HCT116 (cell line): ENCODE results near the gene MYH15. TPM values are rescaled to one million over a fixed set of nuclear protein-coding genes. Genes with fewer than 3 reads are reported as not detected.

Source experiments
- ATAC-seq: fragments of 200-7000 bp; cut with Tn5 transposase; 2 replicates; pipeline ENCODE4 v1.9.1; 2020; ENCODE audit warnings: mild to moderate bottlenecking, moderate library complexity
- BruUV-seq: library from RNA; stranded (reverse); fragments of 400-500 nt; replicated peaks from 2 replicates; lab custom pipeline; 2021; lab: Mats Ljungman, UMichigan
- CTCF ChIA-PET: fragments of 300-600 bp; sonication (Branson Sonifier 250); formaldehyde crosslinking; loops from one replicate; lab custom pipeline; 2021; ENCODE audit warnings: antibody characterized with exemption; lab: Charles Lee
- POLR2A ChIA-PET: fragments of 300-600, 350-600 bp; sonication (Branson Sonifier 250); formaldehyde crosslinking; loops from one replicate; lab custom pipeline; 2021; ENCODE audit warnings: antibody characterized with exemption; lab: Charles Lee
- RAD21 ChIA-PET, 2 experiments: fragments of 300-600 bp; sonication (Branson Sonifier 250); formaldehyde crosslinking; loops; one replicate each; lab custom pipeline; 2023; ENCODE audit warnings: low total read pairs in 2 of 2; ENCODE audit not compliant: uncharacterized antibody in 2 of 2, unreplicated experiment in 2 of 2, low non-redundant PET in 1 of 2; lab: Charles Lee
- DNase-seq: peaks from one replicate; pipeline ENCODE4 v3.0.0-alpha.2; 2010; ENCODE audit warnings: low read depth, low spot score
- H2AFZ ChIP-seq: fragments of 200-600 bp; shearing (Covaris generic), sonication (generic); 2 replicates; pipeline ENCODE4 v1.6.1; 2017; ENCODE audit warnings: low read depth, mixed run types, mixed read lengths, antibody characterized with exemption, low read length; ENCODE audit not compliant: poor library complexity, severe bottlenecking
- H3K27ac ChIP-seq: 2 replicates; pipeline ENCODE4 v1.5.1; 2012; ENCODE audit warnings: low read depth, low read length
- H3K27me3 ChIP-seq: fragments of 200-600 bp; sonication (generic); 2 replicates; pipeline ENCODE4 v1.6.1; 2016; ENCODE audit warnings: mixed run types, low read length, mixed read lengths; ENCODE audit not compliant: insufficient read depth
- H3K36me3 ChIP-seq, 2 experiments: fragments of 200-500 bp in 1 of 2; fragments of 200-600 bp in 1 of 2; sonication (Bioruptor generic) in 1 of 2; sonication (generic) in 1 of 2; 2 replicates each; pipeline versions ENCODE4 v1.5.1 to v1.6.1; 2014 to 2016; ENCODE audit warnings: low read length in 2 of 2, inconsistent platforms in 1 of 2, mixed read lengths in 1 of 2, mixed run types in 1 of 2; ENCODE audit not compliant: insufficient read depth in 2 of 2, control insufficient read depth in 1 of 2
- H3K4me1 ChIP-seq, 2 experiments: fragments of 200-600 bp in 1 of 2; sonication (generic) in 1 of 2; 2 replicates each; pipeline versions ENCODE4 v1.5.1 to v1.6.1; 2012 to 2017; ENCODE audit warnings: low read length in 2 of 2, inconsistent platforms in 1 of 2, mild to moderate bottlenecking in 1 of 2, mixed read lengths in 1 of 2, mixed run types in 1 of 2, moderate library complexity in 1 of 2; ENCODE audit not compliant: insufficient read depth in 2 of 2, control insufficient read depth in 1 of 2
- H3K4me2 ChIP-seq: fragments of 200-600 bp; sonication (generic); 2 replicates; pipeline ENCODE4 v1.6.1; 2017; ENCODE audit warnings: mixed run types, low read length, mixed read lengths
- H3K4me3 ChIP-seq, 2 experiments: fragments of 200-600 bp in 1 of 2; sonication (generic) in 1 of 2; replicated peaks in 1 of 2; 2 replicates each; pipeline ENCODE4 v1.5.1; 2011 to 2016; ENCODE audit warnings: low read length in 2 of 2, control low read depth in 1 of 2, low read depth in 1 of 2, mild to moderate bottlenecking in 1 of 2, mixed read lengths in 1 of 2, mixed run types in 1 of 2
- H3K79me2 ChIP-seq: fragments of 200-600 bp; sonication (generic); 2 replicates; pipeline ENCODE4 v1.6.1; 2017; ENCODE audit warnings: mild to moderate bottlenecking, mixed run types, low read length, moderate library complexity, mixed read lengths; ENCODE audit not compliant: insufficient read depth
- H3K9ac ChIP-seq: fragments of 200-600 bp; sonication (generic); 2 replicates; pipeline ENCODE4 v1.6.1; 2016; ENCODE audit warnings: low read length, mixed read lengths
- H3K9me2 ChIP-seq: fragments of 200-600 bp; sonication (generic), shearing (Covaris generic); 2 replicates; pipeline ENCODE4 v1.6.1; 2017; ENCODE audit warnings: mixed run types, mild to moderate bottlenecking, moderate library complexity; ENCODE audit not compliant: insufficient read depth
- H3K9me3 ChIP-seq, 2 experiments: fragments of 200-500 bp in 1 of 2; fragments of 200-600 bp in 1 of 2; sonication (Bioruptor generic) in 1 of 2; sonication (generic) in 1 of 2; 2 replicates each; pipeline ENCODE4 v1.6.1; 2014 to 2017; ENCODE audit warnings: low read length in 2 of 2, mixed read lengths in 2 of 2, inconsistent platforms in 1 of 2, low read depth in 1 of 2, mild to moderate bottlenecking in 1 of 2, mixed run types in 1 of 2, moderate library complexity in 1 of 2; ENCODE audit not compliant: control insufficient read depth in 1 of 2, insufficient read depth in 1 of 2
- H4K20me1 ChIP-seq: fragments of 200-600 bp; sonication (generic), shearing (Covaris generic); 2 replicates; pipeline ENCODE4 v1.6.1; 2017; ENCODE audit warnings: mixed run types, mild to moderate bottlenecking, moderate library complexity; ENCODE audit not compliant: insufficient read depth
- EGR1 ChIP-seq: IDR thresholded peaks from 2 replicates; pipeline ENCODE4 v1.6.1; 2012; ENCODE audit warnings: low read depth
- ELF1 ChIP-seq: IDR thresholded peaks from 2 replicates; pipeline ENCODE4 v1.6.1; 2012; ENCODE audit warnings: low read depth, borderline replicate concordance
- EZH2 ChIP-seq: fragments of 200-600 bp; sonication (generic); IDR thresholded peaks from 2 replicates; pipeline ENCODE4 v1.6.1; 2017; ENCODE audit warnings: antibody characterized with exemption, mixed run types
- FOSL1 ChIP-seq: IDR thresholded peaks from 2 replicates; pipeline ENCODE4 v1.6.1; 2012; ENCODE audit warnings: low read depth
- JUND ChIP-seq: IDR thresholded peaks from 2 replicates; pipeline ENCODE4 v1.6.1; 2012
- MAX ChIP-seq: IDR thresholded peaks from 2 replicates; pipeline ENCODE4 v1.6.1; 2012
- POLR2A ChIP-seq: IDR thresholded peaks from 2 replicates; pipeline ENCODE4 v1.7.0; 2011; ENCODE audit warnings: borderline replicate concordance; ENCODE audit not compliant: insufficient read depth, insufficient read length; ENCODE audit errors: extremely low read depth
- POLR2AphosphoS5 ChIP-seq: IDR thresholded peaks from 2 replicates; pipeline ENCODE4 v1.6.1; 2011; ENCODE audit warnings: mild to moderate bottlenecking, low read depth, low read length, moderate library complexity
- RAD21 ChIP-seq: IDR thresholded peaks from 2 replicates; pipeline ENCODE4 v1.6.1; 2012; ENCODE audit warnings: low read depth, mild to moderate bottlenecking
- SP1 ChIP-seq: IDR thresholded peaks from 2 replicates; pipeline ENCODE4 v1.6.1; 2012; ENCODE audit warnings: low read depth
- SRF ChIP-seq: IDR thresholded peaks from 2 replicates; pipeline ENCODE4 v1.6.1; 2012; ENCODE audit warnings: low read depth
- TCF7L2 ChIP-seq: IDR thresholded peaks from 2 replicates; pipeline ENCODE4 v1.7.0; 2011; ENCODE audit warnings: borderline replicate concordance, inconsistent platforms; ENCODE audit not compliant: insufficient read depth, insufficient read length; ENCODE audit errors: extremely low read depth
- YY1 ChIP-seq: IDR thresholded peaks from 2 replicates; pipeline ENCODE4 v1.6.1; 2011; ENCODE audit warnings: low read length, low read depth, moderate library complexity, mild to moderate bottlenecking; ENCODE audit not compliant: insufficient replicate concordance; ENCODE audit errors: extremely low read depth
- ZBTB33 ChIP-seq: IDR thresholded peaks from 2 replicates; pipeline ENCODE4 v1.6.1; 2011; ENCODE audit warnings: mild to moderate bottlenecking, low read length, moderate library complexity; ENCODE audit not compliant: insufficient replicate concordance; ENCODE audit errors: extremely low read depth
- ZFX ChIP-seq: fragments of 450-650 bp; IDR thresholded peaks from 2 replicates; pipeline ENCODE4 v1.6.1; 2017
- intact Hi-C: fragments of 100-400 bp; cut with micrococcal nuclease; formaldehyde crosslinking; loops from 2 replicates; pipeline ENCODE4 v1.10.0; 2022
- total RNA-seq: library from RNA; stranded (reverse); gene quantifications from one replicate; pipeline ENCODE4 v1.2.1, GENCODE V29; 2021; ENCODE audit not compliant: unreplicated experiment
- TF ChIP-seq, protein P1 (sequence below): IDR thresholded peaks from 2 replicates; pipeline ENCODE4 v1.6.1; 2012
- TF ChIP-seq, protein P2 (sequence below), 3 experiments: fragments of 200-600 bp in 1 of 3; sonication (generic) in 1 of 3; IDR thresholded peaks in 2 of 3; conservative IDR thresholded peaks in 1 of 3; 2 replicates each; pipeline ENCODE4 v1.5.1; 2012 to 2017; ENCODE audit warnings: low read depth in 2 of 3, low read length in 2 of 3, antibody characterized with exemption in 1 of 3, borderline replicate concordance in 1 of 3, control low read depth in 1 of 3, mild to moderate bottlenecking in 1 of 3, mixed read lengths in 1 of 3, mixed run types in 1 of 3, moderate library complexity in 1 of 3; ENCODE audit not compliant: insufficient read depth in 1 of 3

Gene MYH15
- total RNA-seq, 1 experiment from 2014 or later, result 11.2 TPM

GRCh38 chr3:108343491-108343890 lies 166.9 kb downstream of the MYH15 start:
- no peak overlapping the region for H3K4me3 ChIP-seq
- H3K9me2 ChIP-seq, result no peaks in the 10 kb centered on the region
- no peak overlapping the region for H3K4me2 ChIP-seq
- H2AFZ ChIP-seq, result no peak overlapping the region
- intact Hi-C loops, result no loop called here
- ChIA-PET RAD21 (no interaction called here), CTCF (no interaction called here), POLR2A (no interaction called here)
- H3K27ac ChIP-seq, result no peak overlapping the region
- no peaks in the 10 kb centered on the region for H3K79me2 ChIP-seq
- H3K4me1 ChIP-seq, result no peaks in the 10 kb centered on the region
- no peaks in the 10 kb centered on the region for H3K9me3 ChIP-seq
- no peak overlapping the region for H3K9ac ChIP-seq
- no peaks in the 10 kb centered on the region for H4K20me1 ChIP-seq
- no TSS peak for BruUV-seq
- no peaks in the 10 kb centered on the region for H3K36me3 ChIP-seq
- DNase-seq (no peak), ATAC-seq (no peak)
- TF ChIP-seq POLR2A, result no peak
- no peak for TF ChIP-seq RAD21
- TF ChIP-seq ELF1, result no peak
- no peak for TF ChIP-seq EGR1
- TF ChIP-seq TCF7L2, result no peak
- TF ChIP-seq MAX, result no peak
- TF ChIP-seq ZFX, result no peak
- no peak for TF ChIP-seq SRF
- no peak for TF ChIP-seq FOSL1
- TF ChIP-seq, protein P1, sequence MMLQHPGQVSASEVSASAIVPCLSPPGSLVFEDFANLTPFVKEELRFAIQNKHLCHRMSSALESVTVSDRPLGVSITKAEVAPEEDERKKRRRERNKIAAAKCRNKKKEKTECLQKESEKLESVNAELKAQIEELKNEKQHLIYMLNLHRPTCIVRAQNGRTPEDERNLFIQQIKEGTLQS, result no peak
- no peak for TF ChIP-seq JUND
- no peaks in the 10 kb centered on the region for H3K27me3 ChIP-seq

GRCh38 chr3:108342837-108343486 lies 167.4 kb downstream of the MYH15 start:
- Histone ChIP-seq H3K27ac (no peak overlapping the region), H3K4me1 (no peaks in the 10 kb centered on the region), H4K20me1 (no peaks in the 10 kb centered on the region), H3K4me2 (no peak overlapping the region), H3K9me2 (no peaks in the 10 kb centered on the region), H3K27me3 (no peaks in the 10 kb centered on the region), H3K9ac (no peak overlapping the region), H3K4me3 (no peak overlapping the region), H3K36me3 (no peaks in the 10 kb centered on the region), H2AFZ (no peak overlapping the region), H3K79me2 (no peaks in the 10 kb centered on the region), H3K9me3 (no peaks in the 10 kb centered on the region)
- POLR2A ChIA-PET, result no interaction called here
- BruUV-seq, result no TSS peak
- RAD21 ChIA-PET, result no interaction called here
- CTCF ChIA-PET, result no interaction called here
- intact Hi-C loops, result no loop called here
- DNase-seq (no peak), ATAC-seq (no peak)
- TF ChIP-seq EZH2 (no peak), ELF1 (no peak), POLR2AphosphoS5 (no peak), SP1 (no peak), ZBTB33 (no peak), YY1 (no peak)
- TF ChIP-seq, protein P1, result no peak
- TF ChIP-seq, protein P2, sequence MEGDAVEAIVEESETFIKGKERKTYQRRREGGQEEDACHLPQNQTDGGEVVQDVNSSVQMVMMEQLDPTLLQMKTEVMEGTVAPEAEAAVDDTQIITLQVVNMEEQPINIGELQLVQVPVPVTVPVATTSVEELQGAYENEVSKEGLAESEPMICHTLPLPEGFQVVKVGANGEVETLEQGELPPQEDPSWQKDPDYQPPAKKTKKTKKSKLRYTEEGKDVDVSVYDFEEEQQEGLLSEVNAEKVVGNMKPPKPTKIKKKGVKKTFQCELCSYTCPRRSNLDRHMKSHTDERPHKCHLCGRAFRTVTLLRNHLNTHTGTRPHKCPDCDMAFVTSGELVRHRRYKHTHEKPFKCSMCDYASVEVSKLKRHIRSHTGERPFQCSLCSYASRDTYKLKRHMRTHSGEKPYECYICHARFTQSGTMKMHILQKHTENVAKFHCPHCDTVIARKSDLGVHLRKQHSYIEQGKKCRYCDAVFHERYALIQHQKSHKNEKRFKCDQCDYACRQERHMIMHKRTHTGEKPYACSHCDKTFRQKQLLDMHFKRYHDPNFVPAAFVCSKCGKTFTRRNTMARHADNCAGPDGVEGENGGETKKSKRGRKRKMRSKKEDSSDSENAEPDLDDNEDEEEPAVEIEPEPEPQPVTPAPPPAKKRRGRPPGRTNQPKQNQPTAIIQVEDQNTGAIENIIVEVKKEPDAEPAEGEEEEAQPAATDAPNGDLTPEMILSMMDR (IDR thresholded peaks at IDR 0.05 in 2 of 3, conservative IDR thresholded peaks at IDR 0.05 in 1 of 3; ENCODE audit: borderline replicate concordance in 1 of 3, insufficient read depth in 1 of 3, low read depth in 2 of 3, low read length in 2 of 3), result no peak
